GM12878 (cell line): Measurements from ENCODE around the gene C10orf143. TPM values are rescaled to one million over a fixed set of nuclear protein-coding genes. Genes with fewer than 3 reads are reported as not detected.

ENCODE experiments used
- ATAC-seq: fragments of 200-7000 bp; cut with Tn5 transposase; 3 replicates; pipeline ENCODE4 v1.9.1; 2020; ENCODE audit warnings: mild to moderate bottlenecking, moderate library complexity
- BruUV-seq: library from RNA; stranded (reverse); fragments of 400-500 nt; replicated peaks from 2 replicates; lab custom pipeline; 2021; lab: Mats Ljungman, UMichigan
- CTCF ChIA-PET: fragments of 300-600 bp; sonication (Branson Sonifier 250); formaldehyde crosslinking; extraction: SDS; loops from one replicate; lab custom pipeline; 2021; ENCODE audit warnings: inconsistent platforms; lab: Yijun Ruan, JAX
- POLR2A ChIA-PET: fragments of 350-600 bp; formaldehyde crosslinking; extraction: SDS; loops from one replicate; lab custom pipeline; 2021; ENCODE audit warnings: inconsistent platforms; lab: Charles Lee
- RAD21 ChIA-PET: fragments of 300-600 bp; sonication (Branson Sonifier 250); formaldehyde crosslinking; loops from one replicate; lab custom pipeline; 2023; ENCODE audit warnings: antibody characterized with exemption; ENCODE audit not compliant: unreplicated experiment; lab: Charles Lee
- SMC1A ChIA-PET: fragments of 300-600 bp; sonication (Branson Sonifier 250); formaldehyde crosslinking; loops from one replicate; lab custom pipeline; 2023; ENCODE audit not compliant: unreplicated experiment, uncharacterized antibody; lab: Charles Lee
- DNase-seq: peaks from one replicate; pipeline ENCODE4 v3.0.0-alpha.2; 2011; ENCODE audit warnings: low read depth, low spot score
- FAIRE-seq: peaks from 3 replicates; lab custom pipeline; 2011; peaks lifted over from hg19 to GRCh38; lab: Jason Lieb, UNC
- H2AFZ ChIP-seq: 2 replicates; pipeline ENCODE4 v1.6.0; 2011; ENCODE audit warnings: low read depth, low read length, control low read depth; ENCODE audit not compliant: control insufficient read depth
- H3K27ac ChIP-seq: 2 replicates; pipeline ENCODE4 v1.5.1; 2011; ENCODE audit warnings: control low read depth; ENCODE audit not compliant: control insufficient read depth, insufficient read depth
- H3K27me3 ChIP-seq, 2 experiments: replicated peaks in 1 of 2; 2 replicates each; pipeline versions ENCODE4 v1.6.0 to v1.6.1; 2011; ENCODE audit warnings: low read length in 1 of 2; ENCODE audit not compliant: control insufficient read depth in 2 of 2, insufficient read depth in 2 of 2
- H3K36me3 ChIP-seq, 2 experiments: 2 replicates each; pipeline ENCODE4 v1.5.1; 2011; ENCODE audit warnings: low read length in 1 of 2; ENCODE audit not compliant: control insufficient read depth in 2 of 2, insufficient read depth in 2 of 2
- H3K4me1 ChIP-seq: 2 replicates; pipeline ENCODE4 v1.6.1; 2011; ENCODE audit warnings: mild to moderate bottlenecking, low read length, moderate library complexity, mixed read lengths; ENCODE audit not compliant: control insufficient read depth, insufficient read depth
- H3K4me2 ChIP-seq: 2 replicates; pipeline ENCODE4 v1.6.0; 2011; ENCODE audit warnings: control low read depth; ENCODE audit not compliant: control insufficient read depth, insufficient read depth
- H3K4me3 ChIP-seq: fragments of 200-600 bp; sonication (generic); 2 replicates; pipeline ENCODE4 v1.5.1; 2016
- H3K79me2 ChIP-seq: 2 replicates; pipeline ENCODE4 v1.6.0; 2011; ENCODE audit warnings: low read length; ENCODE audit not compliant: control insufficient read depth, insufficient read depth
- H3K9ac ChIP-seq: 2 replicates; pipeline ENCODE4 v1.8.0; 2011; ENCODE audit warnings: low read length, control low read depth, mixed read lengths; ENCODE audit not compliant: control insufficient read depth, insufficient read depth
- H3K9me3 ChIP-seq: replicated peaks from 3 replicates; pipeline ENCODE4 v1.5.1; 2011; ENCODE audit warnings: mild to moderate bottlenecking, low read length; ENCODE audit not compliant: control insufficient read depth, insufficient read depth
- H4K20me1 ChIP-seq: 2 replicates; pipeline ENCODE4 v1.6.0; 2011; ENCODE audit not compliant: control insufficient read depth, insufficient read depth
- ATF2 ChIP-seq: IDR thresholded peaks from 2 replicates; pipeline ENCODE4 v1.6.1; 2012; ENCODE audit warnings: low read length, inconsistent platforms
- BACH1 ChIP-seq: fragments of 450-650 bp; IDR thresholded peaks from 2 replicates; pipeline ENCODE4 v1.6.1; 2017; ENCODE audit warnings: mild to moderate bottlenecking, borderline replicate concordance
- CHD1 ChIP-seq: IDR thresholded peaks from 2 replicates; pipeline ENCODE4 v1.6.1; 2012; ENCODE audit warnings: low read depth, low read length, improper control_type of control experiment
- CREB1 ChIP-seq: IDR thresholded peaks from 2 replicates; pipeline ENCODE4 v1.6.1; 2012; ENCODE audit warnings: low read depth, mild to moderate bottlenecking, inconsistent platforms
- HCFC1 ChIP-seq: fragments of 150-350 bp; IDR thresholded peaks from 2 replicates; pipeline ENCODE4 v1.6.1; 2014; ENCODE audit warnings: low read length
- PAX8 ChIP-seq: fragments of 450-650 bp; IDR thresholded peaks from 2 replicates; pipeline ENCODE4 v1.6.1; 2017; ENCODE audit warnings: mild to moderate bottlenecking, moderate library complexity
- PML ChIP-seq: IDR thresholded peaks from 2 replicates; pipeline ENCODE4 v1.6.1; 2012; ENCODE audit warnings: low read length, inconsistent platforms
- PRDM15 ChIP-seq: fragments of 450-650 bp; formaldehyde crosslinking; IDR thresholded peaks from 2 replicates; pipeline ENCODE4 v1.4.0; 2020; ENCODE audit warnings: mild to moderate bottlenecking, moderate library complexity
- RAD21 ChIP-seq: IDR thresholded peaks from 2 replicates; pipeline ENCODE4 v1.6.1; 2011; ENCODE audit warnings: mild to moderate bottlenecking, low read depth, low read length, moderate library complexity; ENCODE audit not compliant: insufficient read depth
- SIN3A ChIP-seq: IDR thresholded peaks from 2 replicates; pipeline ENCODE4 v1.6.1; 2012; ENCODE audit warnings: low read depth, low read length, improper control_type of control experiment
- SMAD5 ChIP-seq: IDR thresholded peaks from 2 replicates; pipeline ENCODE4 v1.6.1; 2016; ENCODE audit warnings: antibody characterized with exemption, low read depth
- SMC3 ChIP-seq: IDR thresholded peaks from 2 replicates; pipeline ENCODE4 v1.6.1; 2011; ENCODE audit warnings: low read length, improper control_type of control experiment, borderline replicate concordance
- ZBED1 ChIP-seq: IDR thresholded peaks from 2 replicates; pipeline ENCODE4 v1.6.1; 2016; ENCODE audit warnings: borderline replicate concordance
- ZBTB33 ChIP-seq: fragments of 450-650 bp; IDR thresholded peaks from 2 replicates; pipeline ENCODE4 v1.6.1; 2017; ENCODE audit warnings: mild to moderate bottlenecking
- ZNF217 ChIP-seq: fragments of 450-650 bp; IDR thresholded peaks from 2 replicates; pipeline ENCODE4 v1.6.1; 2017; ENCODE audit warnings: antibody characterized with exemption, mild to moderate bottlenecking
- WGBS: methylation state at CpG from one replicate; pipeline ENCODE4 v1.1.6; 2016; ENCODE audit warnings: low lambda C conversion rate; ENCODE audit not compliant: insufficient replicate concordance, insufficient coverage; ENCODE audit errors: missing lambda C conversion rate; 5-methylcytosine and 5-hydroxymethylcytosine counted together
- in situ Hi-C: fragments of 300-500 bp; cut with MboI; formaldehyde crosslinking; loops from 9 replicates; pipeline ENCODE4 v1.14.3; 2018; ENCODE audit warnings: mixed read lengths
- intact Hi-C: fragments of 100-400 bp; cut with micrococcal nuclease; formaldehyde crosslinking; loops from one replicate; pipeline ENCODE4 v1.14.2; 2022; ENCODE audit not compliant: unreplicated experiment
- polyA plus RNA-seq, 11 experiments: library from polyadenylated mRNA; depleted of rRNA in 4 of 11; unstranded in 6 of 11; stranded (reverse) in 5 of 11; fragments of >200 nt; fragmentation: Nextera tagmentation in 4 of 11; fragmentation: Illumina TruSeq in 1 of 11; extraction: Ambion mirVana in 4 of 11; extraction: Trizol in 1 of 11; gene quantifications; 1 replicate in 1 of 11; 2 replicates in 10 of 11; pipeline versions ENCODE4 v1.2.1 to v1.2.3, GENCODE V29; 2011 to 2016; ENCODE audit warnings: inconsistent platforms in 2 of 11, missing spikeins in 2 of 11, low read depth in 1 of 11
- total RNA-seq, 4 experiments: library from RNA; depleted of rRNA in 3 of 4; stranded (reverse); fragments of >200 nt in 3 of 4; fragmentation: Illumina TruSeq in 1 of 4; extraction: Trizol in 1 of 4; gene quantifications; 2 replicates each; pipeline versions ENCODE4 v1.2.1 to v1.2.3, GENCODE V29; 2013 to 2021

The C10orf143 gene
- total and polyA plus RNA-seq, 10 of the 15 experiments (the other 5 are each of a cell fraction or from before 2014, with no cell fraction given), result 0.64 to 7.9 (median 2.6) TPM

- TSS peak; percentile 94 for BruUV-seq
- no peaks in the 10 kb centered on the region; the same call in 2 of the 3 replicates for H3K9me3 ChIP-seq
- TF ChIP-seq ATF2 (no peak), SIN3A (peak; percentile 16; the same call in 1 of the 2 replicates), ZBED1 (no peak), CREB1 (no peak), PML (no peak; the same call in 1 of the 2 replicates), ZBTB33 (no peak), HCFC1 (peak; percentile 87), CHD1 (no peak), PAX8 (no peak), RAD21 (no peak), ZNF217 (no peak), BACH1 (0 out of 2 replicates have a peak, but pooled peaks have one; percentile 39), SMAD5 (0 out of 2 replicates have a peak, but pooled peaks have one; percentile 54), SMC3 (no peak), PRDM15 (CRISPR knock-in tag) (no peak)
These were observed 652 bp upstream of the C10orf143 start for GRCh38 chr10:130111113-130111851.

More at GRCh38 chr10:130111113-130111851, 652 bp upstream of the C10orf143 start:
- intact Hi-C loops (no loop called here), in situ Hi-C loops (loop anchor here (10.0 to 25.0 kb wide), 2 partner anchors 646 to 1074 kb away; partner anchors contain the start of gene MGMT)
- under 1% methylated on average over 47 of the region's 49 CpGs for WGBS
- DNase-seq (peak; percentile 88), FAIRE-seq (peak; percentile 18), ATAC-seq (peak; percentile 89)
- H3K79me2 ChIP-seq, result peaks cover 16% of the 10 kb centered on the region
- H3K27ac ChIP-seq, result peak overlapping the region; percentile 87
- H3K4me1 ChIP-seq, result peaks cover 17% of the 10 kb centered on the region
- H3K27me3 ChIP-seq, result no peaks in the 10 kb centered on the region
- H4K20me1 ChIP-seq, result no peaks in the 10 kb centered on the region
- peak overlapping the region; percentile 100 for H3K4me2 ChIP-seq
- RAD21 ChIA-PET, result interaction anchor here (0.7 to 3.1 kb wide), 7 partner anchors 16 to 222 kb away, joined by 3 to 55 read pairs (median 4); partner anchors contain the start of gene GLRX3
- peak overlapping the region; percentile 90 for H3K9ac ChIP-seq
- peak overlapping the region; percentile 100 for H2AFZ ChIP-seq
- H3K4me3 ChIP-seq, result peak overlapping the region; percentile 84
- POLR2A ChIA-PET, result interaction anchor here (1.1 to 3.1 kb wide), 4 partner anchors 16 to 31 kb away, joined by 10 to 48 read pairs (median 16); partner anchors contain the start of gene GLRX3
- CTCF ChIA-PET, result interaction anchor here (0.5 to 3.9 kb wide), 11 partner anchors 11 to 69 kb away, joined by 3 to 45 read pairs (median 9); partner anchors contain the start of gene GLRX3
- SMC1A ChIA-PET, result interaction anchor here (0.9 to 3.1 kb wide), 9 partner anchors 11 to 34 kb away, joined by 3 to 19 read pairs (median 10); partner anchors contain the start of gene GLRX3
- no peaks in the 10 kb centered on the region for H3K36me3 ChIP-seq
